ENCODE results near the gene WDR55. TPM values are rescaled to one million over a fixed set of nuclear protein-coding genes. Genes with fewer than 3 reads are reported as not detected.
"Not testable (repeated sequence)": the region's sequence is repeated elsewhere in the genome, so short reads cannot be mapped to it uniquely, and the experiment has no call there.

Gene WDR55
- total RNA-seq, 1 experiment from 2014 or later, result 49.2 TPM

DNA sequence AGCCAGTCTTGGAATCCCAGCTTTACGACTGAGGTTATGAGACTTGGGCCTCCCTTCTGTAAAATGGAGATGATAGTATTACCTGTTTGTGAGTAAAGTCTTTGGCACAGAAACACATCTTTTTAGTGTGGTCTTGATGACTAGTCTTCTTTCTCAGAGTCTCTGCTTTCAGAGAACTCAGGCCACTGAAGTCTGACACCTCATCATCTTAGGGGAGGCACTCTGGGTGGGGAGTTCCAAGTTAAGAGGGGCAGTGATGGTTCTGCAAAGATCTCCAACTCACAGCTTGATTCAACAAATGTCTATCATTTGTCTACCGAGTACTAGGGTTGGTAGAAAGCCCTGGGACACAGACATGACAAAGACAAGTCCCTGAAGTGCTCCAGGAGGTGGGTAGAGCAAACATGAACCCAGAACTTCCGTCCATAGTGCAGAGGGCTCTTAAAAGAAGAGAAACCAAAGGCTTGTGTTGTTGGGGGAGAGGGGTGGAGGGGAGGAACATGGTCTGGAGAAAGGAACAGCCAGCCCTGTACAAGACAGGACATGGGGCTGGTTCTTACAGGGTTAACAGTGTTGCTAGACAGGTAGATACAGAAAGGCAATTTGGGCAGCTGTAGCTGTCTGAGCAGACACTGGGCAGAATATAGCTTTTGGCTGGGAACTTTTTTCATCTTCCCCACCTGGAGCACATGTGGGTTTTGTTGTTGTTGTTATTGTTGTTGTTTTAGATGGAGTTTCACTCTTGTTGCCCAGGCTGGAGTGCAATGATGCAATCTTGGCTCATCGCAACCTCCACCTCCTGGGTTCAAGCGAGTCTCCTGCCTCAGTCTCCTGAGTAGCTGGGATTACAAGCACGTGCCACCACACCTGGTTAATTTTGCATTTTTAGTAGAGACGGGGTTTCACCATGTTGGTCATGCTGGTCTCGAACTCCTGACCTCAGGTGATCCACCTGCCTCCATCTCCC is 29.1 kb upstream of the WDR55 start:
- ATAC-seq, result no peak
- POLR2A ChIA-PET, result interaction anchor here (1.1 kb wide), 1 partner anchor 12 kb away, joined by 3 read pairs; the partner anchor contains the start of genes IK and NDUFA2
- H3K4me3 ChIP-seq (ENCODE audit: low read depth in 2 of 2, low read length in 2 of 2), result no peak overlapping the region
- in situ Hi-C loops (cut with HindIII; ENCODE audit: low pct_unique_long_range_greater_than_20kb, low sequenced_read_pairs), result no loop called here
- no peaks in the 10 kb centered on the region for H3K36me3 ChIP-seq (ENCODE audit: control insufficient read depth, insufficient read depth, low read length)
- CTCF ChIA-PET, result interaction anchor here (0.7 kb wide), 2 partner anchors 76 to 141 kb away, joined by 4 to 6 read pairs; no protein-coding TSS in a partner anchor
- no peak overlapping the region for H3K27ac ChIP-seq (ENCODE audit: low read length)
- peaks cover 13% of the 10 kb centered on the region for H3K4me1 ChIP-seq (ENCODE audit: control insufficient read depth, insufficient read depth, low read length)
- no peak for DNase-seq (ENCODE audit: low read depth, low spot score)
- H3K27me3 ChIP-seq (ENCODE audit: control insufficient read depth, insufficient read depth, low read length), result no peaks in the 10 kb centered on the region
- no peaks in the 10 kb centered on the region for H3K9me3 ChIP-seq (ENCODE audit: control insufficient read depth, insufficient read depth, low read depth, low read length)
- intact Hi-C loops (cut with micrococcal nuclease; ENCODE audit: unreplicated experiment), result loop anchor here (5.0 kb wide), 2 partner anchors 58 to 73 kb away; partner anchors contain the start of genes APBB3 and SLC35A4
- no peak for TF ChIP-seq POLR2AphosphoS5 (IDR thresholded peaks at IDR 0.05; ENCODE audit: low read depth, low read length)
- TF ChIP-seq, protein P1, sequence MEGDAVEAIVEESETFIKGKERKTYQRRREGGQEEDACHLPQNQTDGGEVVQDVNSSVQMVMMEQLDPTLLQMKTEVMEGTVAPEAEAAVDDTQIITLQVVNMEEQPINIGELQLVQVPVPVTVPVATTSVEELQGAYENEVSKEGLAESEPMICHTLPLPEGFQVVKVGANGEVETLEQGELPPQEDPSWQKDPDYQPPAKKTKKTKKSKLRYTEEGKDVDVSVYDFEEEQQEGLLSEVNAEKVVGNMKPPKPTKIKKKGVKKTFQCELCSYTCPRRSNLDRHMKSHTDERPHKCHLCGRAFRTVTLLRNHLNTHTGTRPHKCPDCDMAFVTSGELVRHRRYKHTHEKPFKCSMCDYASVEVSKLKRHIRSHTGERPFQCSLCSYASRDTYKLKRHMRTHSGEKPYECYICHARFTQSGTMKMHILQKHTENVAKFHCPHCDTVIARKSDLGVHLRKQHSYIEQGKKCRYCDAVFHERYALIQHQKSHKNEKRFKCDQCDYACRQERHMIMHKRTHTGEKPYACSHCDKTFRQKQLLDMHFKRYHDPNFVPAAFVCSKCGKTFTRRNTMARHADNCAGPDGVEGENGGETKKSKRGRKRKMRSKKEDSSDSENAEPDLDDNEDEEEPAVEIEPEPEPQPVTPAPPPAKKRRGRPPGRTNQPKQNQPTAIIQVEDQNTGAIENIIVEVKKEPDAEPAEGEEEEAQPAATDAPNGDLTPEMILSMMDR (IDR thresholded peaks at IDR 0.05), result peak; percentile 53
- TF ChIP-seq TCF7L2 (IDR thresholded peaks at IDR 0.05; ENCODE audit: low read depth, low read length), result no peak
- TF ChIP-seq, protein P2, sequence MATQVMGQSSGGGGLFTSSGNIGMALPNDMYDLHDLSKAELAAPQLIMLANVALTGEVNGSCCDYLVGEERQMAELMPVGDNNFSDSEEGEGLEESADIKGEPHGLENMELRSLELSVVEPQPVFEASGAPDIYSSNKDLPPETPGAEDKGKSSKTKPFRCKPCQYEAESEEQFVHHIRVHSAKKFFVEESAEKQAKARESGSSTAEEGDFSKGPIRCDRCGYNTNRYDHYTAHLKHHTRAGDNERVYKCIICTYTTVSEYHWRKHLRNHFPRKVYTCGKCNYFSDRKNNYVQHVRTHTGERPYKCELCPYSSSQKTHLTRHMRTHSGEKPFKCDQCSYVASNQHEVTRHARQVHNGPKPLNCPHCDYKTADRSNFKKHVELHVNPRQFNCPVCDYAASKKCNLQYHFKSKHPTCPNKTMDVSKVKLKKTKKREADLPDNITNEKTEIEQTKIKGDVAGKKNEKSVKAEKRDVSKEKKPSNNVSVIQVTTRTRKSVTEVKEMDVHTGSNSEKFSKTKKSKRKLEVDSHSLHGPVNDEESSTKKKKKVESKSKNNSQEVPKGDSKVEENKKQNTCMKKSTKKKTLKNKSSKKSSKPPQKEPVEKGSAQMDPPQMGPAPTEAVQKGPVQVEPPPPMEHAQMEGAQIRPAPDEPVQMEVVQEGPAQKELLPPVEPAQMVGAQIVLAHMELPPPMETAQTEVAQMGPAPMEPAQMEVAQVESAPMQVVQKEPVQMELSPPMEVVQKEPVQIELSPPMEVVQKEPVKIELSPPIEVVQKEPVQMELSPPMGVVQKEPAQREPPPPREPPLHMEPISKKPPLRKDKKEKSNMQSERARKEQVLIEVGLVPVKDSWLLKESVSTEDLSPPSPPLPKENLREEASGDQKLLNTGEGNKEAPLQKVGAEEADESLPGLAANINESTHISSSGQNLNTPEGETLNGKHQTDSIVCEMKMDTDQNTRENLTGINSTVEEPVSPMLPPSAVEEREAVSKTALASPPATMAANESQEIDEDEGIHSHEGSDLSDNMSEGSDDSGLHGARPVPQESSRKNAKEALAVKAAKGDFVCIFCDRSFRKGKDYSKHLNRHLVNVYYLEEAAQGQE (IDR thresholded peaks at IDR 0.05; ENCODE audit: insufficient read depth in 1 of 2, low read depth in 2 of 2, low read length in 1 of 2), result no peak
- no peak for TF ChIP-seq SIN3A (IDR thresholded peaks at IDR 0.05; ENCODE audit: borderline replicate concordance, insufficient read depth, low read depth, low read length)
- no TSS peak for BruUV-seq (replicated peaks)

DNA sequence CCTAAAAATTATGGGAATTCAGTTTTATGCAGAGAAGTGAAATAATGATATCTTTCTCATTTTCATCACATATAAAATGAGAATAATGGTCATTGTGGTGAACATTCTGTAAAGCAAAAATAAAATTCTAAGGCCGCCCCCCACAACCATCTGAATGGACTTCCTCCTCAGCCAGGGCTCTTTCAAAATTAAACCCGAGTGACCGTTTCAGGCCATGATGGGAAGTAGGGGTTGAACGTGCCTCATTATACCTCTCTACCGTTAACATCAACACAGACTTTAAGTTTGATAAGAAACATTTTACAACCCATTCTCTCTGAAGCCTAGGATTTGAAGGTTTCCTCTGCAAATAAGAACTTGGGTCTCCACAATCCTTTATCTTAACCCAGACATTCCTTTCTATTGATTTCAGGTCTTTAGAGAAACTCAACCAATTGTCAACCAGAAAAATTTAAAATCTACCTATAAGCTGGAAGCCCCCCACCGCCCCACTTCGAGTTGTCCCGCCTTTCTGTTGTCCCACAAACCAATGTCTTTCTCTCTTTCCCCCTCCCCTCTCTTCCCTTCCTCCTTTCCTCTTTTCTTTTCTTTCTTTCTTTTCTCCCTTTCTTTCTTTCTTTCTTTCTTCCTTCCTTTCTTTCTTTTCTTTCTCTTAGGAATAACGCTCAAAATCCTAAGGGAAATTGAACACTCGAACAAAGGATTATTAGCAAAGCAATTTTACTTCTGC is 27.2 kb upstream of the WDR55 start:
- intact Hi-C loops (cut with micrococcal nuclease; ENCODE audit: unreplicated experiment) (loop anchor here (5.0 kb wide), 2 partner anchors 60 to 75 kb away; partner anchors contain the start of genes APBB3 and SLC35A4), in situ Hi-C loops (cut with HindIII; ENCODE audit: low pct_unique_long_range_greater_than_20kb, low sequenced_read_pairs) (no loop called here)
- H3K27me3 ChIP-seq (ENCODE audit: control insufficient read depth, insufficient read depth, low read length), result no peaks in the 10 kb centered on the region
- no peaks in the 10 kb centered on the region for H3K36me3 ChIP-seq (ENCODE audit: control insufficient read depth, insufficient read depth, low read length)
- H3K9me3 ChIP-seq (ENCODE audit: control insufficient read depth, insufficient read depth, low read depth, low read length), result no peaks in the 10 kb centered on the region
- ATAC-seq, result no peak
- TF ChIP-seq POLR2AphosphoS5 (IDR thresholded peaks at IDR 0.05; ENCODE audit: low read depth, low read length) (no peak), SIN3A (IDR thresholded peaks at IDR 0.05; ENCODE audit: borderline replicate concordance, insufficient read depth, low read depth, low read length) (no peak), TCF7L2 (IDR thresholded peaks at IDR 0.05; ENCODE audit: low read depth, low read length) (no peak)
- TF ChIP-seq, protein P1 (IDR thresholded peaks at IDR 0.05), result no peak
- TF ChIP-seq, protein P2 (IDR thresholded peaks at IDR 0.05; ENCODE audit: insufficient read depth in 1 of 2, low read depth in 2 of 2, low read length in 1 of 2), result no peak
- H3K27ac ChIP-seq (ENCODE audit: low read length), result no peak overlapping the region
- peaks cover 13% of the 10 kb centered on the region for H3K4me1 ChIP-seq (ENCODE audit: control insufficient read depth, insufficient read depth, low read length)
- no peak overlapping the region for H3K4me3 ChIP-seq (ENCODE audit: low read depth in 2 of 2, low read length in 2 of 2)
- ChIA-PET CTCF (no interaction called here), POLR2A (no interaction called here)
- BruUV-seq (replicated peaks), result no TSS peak
- DNase-seq (ENCODE audit: low read depth, low spot score), result no peak

DNA sequence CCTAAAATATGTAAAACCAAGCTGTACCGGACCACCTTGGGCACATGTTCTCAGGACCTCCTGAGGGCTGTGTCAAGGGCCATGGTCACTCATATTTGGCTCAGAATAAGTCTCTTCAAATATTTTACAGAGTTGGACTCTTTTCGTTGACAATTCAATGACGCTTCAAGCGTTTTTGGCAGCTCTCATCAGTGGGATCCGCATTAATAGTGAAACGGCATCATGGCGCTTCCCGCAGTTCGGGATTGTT is 25.9 kb upstream of the WDR55 start:
- BruUV-seq (replicated peaks); H3K36me3 ChIP-seq (ENCODE audit: control insufficient read depth, insufficient read depth, low read length); ATAC-seq; H3K4me1 ChIP-seq (ENCODE audit: control insufficient read depth, insufficient read depth, low read length); in situ Hi-C loops (cut with HindIII; ENCODE audit: low pct_unique_long_range_greater_than_20kb, low sequenced_read_pairs); H3K27me3 ChIP-seq (ENCODE audit: control insufficient read depth, insufficient read depth, low read length); DNase-seq (ENCODE audit: low read depth, low spot score); H3K9me3 ChIP-seq (ENCODE audit: control insufficient read depth, insufficient read depth, low read depth, low read length): not testable (repeated sequence)
- Histone ChIP-seq H3K27ac (ENCODE audit: low read length) (peak overlapping the region; percentile 92), H3K4me3 (ENCODE audit: low read depth in 2 of 2, low read length in 2 of 2) (peak overlapping the region; percentile 84 to 86)
- ChIA-PET POLR2A (interaction anchor here (0.5 to 0.7 kb wide), 2 partner anchors 9 to 26 kb away, joined by 3 to 6 read pairs; partner anchors contain the start of genes IK and NDUFA2), CTCF (interaction anchor here (1.0 kb wide), 1 partner anchor 92 kb away, joined by 3 read pairs; the partner anchor contains the start of gene EIF4EBP3)
- intact Hi-C loops (cut with micrococcal nuclease; ENCODE audit: unreplicated experiment), result loop anchor here (5.0 kb wide), 2 partner anchors 62 to 77 kb away; partner anchors contain the start of genes APBB3 and SLC35A4

All from Panc1 (cell line).